Hepatocyte (in vitro differentiated cells): Measurements from ENCODE around the gene MYL5.

Experiments used
- EZH2phosphoT487 ChIP-seq: fragments of 200-600 bp; sonication (generic); IDR thresholded peaks from one replicate; pipeline ENCODE4 v1.6.1; 2018; ENCODE audit warnings: antibody characterized with exemption, mild to moderate bottlenecking, low read depth, moderate library complexity; ENCODE audit not compliant: unreplicated experiment, severe bottlenecking
- TF ChIP-seq, protein P1 (sequence below): fragments of 200-600 bp; sonication (generic); IDR thresholded peaks from 2 replicates; pipeline ENCODE4 v1.5.1; 2016; ENCODE audit warnings: antibody characterized with exemption, mild to moderate bottlenecking; ENCODE audit not compliant: poor library complexity

- TF ChIP-seq, protein P1, sequence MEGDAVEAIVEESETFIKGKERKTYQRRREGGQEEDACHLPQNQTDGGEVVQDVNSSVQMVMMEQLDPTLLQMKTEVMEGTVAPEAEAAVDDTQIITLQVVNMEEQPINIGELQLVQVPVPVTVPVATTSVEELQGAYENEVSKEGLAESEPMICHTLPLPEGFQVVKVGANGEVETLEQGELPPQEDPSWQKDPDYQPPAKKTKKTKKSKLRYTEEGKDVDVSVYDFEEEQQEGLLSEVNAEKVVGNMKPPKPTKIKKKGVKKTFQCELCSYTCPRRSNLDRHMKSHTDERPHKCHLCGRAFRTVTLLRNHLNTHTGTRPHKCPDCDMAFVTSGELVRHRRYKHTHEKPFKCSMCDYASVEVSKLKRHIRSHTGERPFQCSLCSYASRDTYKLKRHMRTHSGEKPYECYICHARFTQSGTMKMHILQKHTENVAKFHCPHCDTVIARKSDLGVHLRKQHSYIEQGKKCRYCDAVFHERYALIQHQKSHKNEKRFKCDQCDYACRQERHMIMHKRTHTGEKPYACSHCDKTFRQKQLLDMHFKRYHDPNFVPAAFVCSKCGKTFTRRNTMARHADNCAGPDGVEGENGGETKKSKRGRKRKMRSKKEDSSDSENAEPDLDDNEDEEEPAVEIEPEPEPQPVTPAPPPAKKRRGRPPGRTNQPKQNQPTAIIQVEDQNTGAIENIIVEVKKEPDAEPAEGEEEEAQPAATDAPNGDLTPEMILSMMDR: no peak
- no peak for TF ChIP-seq EZH2phosphoT487
These were observed 47.9 kb downstream of the MYL5 start for GRCh38 chr4:722169-722725.
